GM18519 (cell line): ENCODE results near the gene HLA-DOA.

ENCODE experiments used
- ATAC-seq: cut with Tn5 transposase; IDR thresholded peaks from one replicate; pipeline ENCODE4 v1.9.1; 2021; ENCODE audit warnings: mild to moderate bottlenecking, moderate library complexity; ENCODE audit not compliant: unreplicated experiment, low FRiP score

HLA-DOA gene

DNA sequence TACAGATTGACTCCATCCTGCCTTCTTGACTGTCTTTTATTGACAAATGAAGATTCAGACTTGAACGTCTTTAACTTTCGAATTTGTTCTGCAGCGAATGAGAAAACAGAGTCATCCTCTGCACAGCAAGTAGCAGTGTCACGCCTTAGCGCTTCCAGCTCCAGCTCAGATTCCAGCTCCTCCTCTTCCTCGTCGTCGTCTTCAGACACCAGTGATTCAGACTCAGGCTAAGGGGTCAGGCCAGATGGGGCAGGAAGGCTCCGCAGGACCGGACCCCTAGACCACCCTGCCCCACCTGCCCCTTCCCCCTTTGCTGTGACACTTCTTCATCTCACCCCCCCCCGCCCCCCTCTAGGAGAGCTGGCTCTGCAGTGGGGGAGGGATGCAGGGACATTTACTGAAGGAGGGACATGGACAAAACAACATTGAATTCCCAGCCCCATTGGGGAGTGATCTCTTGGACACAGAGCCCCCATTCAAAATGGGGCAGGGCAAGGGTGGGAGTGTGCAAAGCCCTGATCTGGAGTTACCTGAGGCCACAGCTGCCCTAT is 28.8 kb downstream of the HLA-DOA start:
- ATAC-seq: no peak

DNA sequence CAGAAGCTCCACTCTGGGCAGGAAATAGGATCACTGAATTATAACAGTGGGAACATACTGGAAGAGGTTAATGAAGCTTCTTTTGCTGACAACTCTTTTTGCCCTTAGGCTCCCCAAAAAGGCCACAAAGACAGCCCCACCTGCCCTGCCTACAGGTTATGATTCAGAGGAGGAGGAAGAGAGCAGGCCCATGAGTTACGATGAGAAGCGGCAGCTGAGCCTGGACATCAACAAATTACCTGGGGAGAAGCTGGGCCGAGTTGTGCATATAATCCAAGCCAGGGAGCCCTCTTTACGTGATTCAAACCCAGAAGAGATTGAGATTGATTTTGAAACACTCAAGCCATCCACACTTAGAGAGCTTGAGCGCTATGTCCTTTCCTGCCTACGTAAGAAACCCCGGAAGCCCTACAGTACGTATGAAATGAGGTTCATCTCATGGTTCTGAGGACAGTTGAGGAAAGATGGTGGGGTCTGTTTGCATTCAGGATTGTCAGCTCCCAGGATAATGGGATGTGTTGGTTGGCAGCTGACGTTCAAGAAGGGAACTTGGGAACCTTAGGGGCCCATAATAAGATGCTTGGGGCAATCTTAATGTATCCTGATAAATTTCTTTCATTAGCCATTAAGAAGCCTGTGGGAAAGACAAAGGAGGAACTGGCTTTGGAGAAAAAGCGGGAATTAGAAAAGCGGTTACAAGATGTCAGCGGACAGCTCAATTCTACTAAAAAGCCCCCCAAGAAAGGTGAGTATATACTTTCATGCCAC is 29.5 kb downstream of the HLA-DOA start:
- ATAC-seq: no peak

DNA sequence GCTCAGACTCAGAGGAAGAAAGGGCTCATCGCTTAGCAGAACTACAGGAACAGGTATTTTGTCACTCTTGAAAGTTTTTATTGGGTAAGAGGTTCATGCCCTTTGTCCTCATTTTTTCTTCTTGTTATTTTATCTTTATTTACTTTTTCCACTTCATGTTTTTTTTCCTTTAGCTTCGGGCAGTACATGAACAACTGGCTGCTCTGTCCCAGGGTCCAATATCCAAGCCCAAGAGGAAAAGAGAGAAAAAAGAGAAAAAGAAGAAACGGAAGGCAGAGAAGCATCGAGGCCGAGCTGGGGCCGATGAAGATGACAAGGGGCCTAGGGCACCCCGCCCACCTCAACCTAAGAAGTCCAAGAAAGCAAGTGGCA is 31.5 kb downstream of the HLA-DOA start:
- no peak for ATAC-seq

DNA sequence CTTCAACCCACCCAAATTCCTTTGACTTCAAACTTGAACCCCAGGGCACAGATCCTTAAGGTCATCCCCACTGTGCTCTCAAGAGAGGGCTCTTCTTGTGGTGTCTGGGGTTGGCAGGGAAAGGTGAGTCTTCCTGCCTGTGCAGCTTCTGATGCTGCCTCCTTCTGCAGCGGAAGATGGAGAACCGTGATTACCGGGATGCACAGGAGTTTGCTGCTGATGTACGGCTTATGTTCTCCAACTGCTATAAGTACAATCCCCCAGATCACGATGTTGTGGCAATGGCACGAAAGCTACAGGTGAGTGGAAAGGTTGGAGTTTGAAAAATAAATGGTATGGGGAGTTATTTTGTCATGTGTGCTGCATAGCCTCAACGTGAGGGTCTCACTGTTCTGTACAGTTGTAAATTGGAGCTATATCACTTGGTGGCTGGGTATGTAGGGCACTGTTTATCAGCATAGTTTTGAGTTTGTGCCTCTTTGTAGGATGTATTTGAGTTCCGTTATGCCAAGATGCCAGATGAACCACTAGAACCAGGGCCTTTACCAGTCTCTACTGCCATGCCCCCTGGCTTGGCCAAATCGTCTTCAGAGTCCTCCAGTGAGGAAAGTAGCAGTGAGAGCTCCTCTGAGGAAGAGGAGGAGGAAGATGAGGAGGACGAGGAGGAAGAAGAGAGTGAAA is 32.0 kb downstream of the HLA-DOA start:
- no peak for ATAC-seq

DNA sequence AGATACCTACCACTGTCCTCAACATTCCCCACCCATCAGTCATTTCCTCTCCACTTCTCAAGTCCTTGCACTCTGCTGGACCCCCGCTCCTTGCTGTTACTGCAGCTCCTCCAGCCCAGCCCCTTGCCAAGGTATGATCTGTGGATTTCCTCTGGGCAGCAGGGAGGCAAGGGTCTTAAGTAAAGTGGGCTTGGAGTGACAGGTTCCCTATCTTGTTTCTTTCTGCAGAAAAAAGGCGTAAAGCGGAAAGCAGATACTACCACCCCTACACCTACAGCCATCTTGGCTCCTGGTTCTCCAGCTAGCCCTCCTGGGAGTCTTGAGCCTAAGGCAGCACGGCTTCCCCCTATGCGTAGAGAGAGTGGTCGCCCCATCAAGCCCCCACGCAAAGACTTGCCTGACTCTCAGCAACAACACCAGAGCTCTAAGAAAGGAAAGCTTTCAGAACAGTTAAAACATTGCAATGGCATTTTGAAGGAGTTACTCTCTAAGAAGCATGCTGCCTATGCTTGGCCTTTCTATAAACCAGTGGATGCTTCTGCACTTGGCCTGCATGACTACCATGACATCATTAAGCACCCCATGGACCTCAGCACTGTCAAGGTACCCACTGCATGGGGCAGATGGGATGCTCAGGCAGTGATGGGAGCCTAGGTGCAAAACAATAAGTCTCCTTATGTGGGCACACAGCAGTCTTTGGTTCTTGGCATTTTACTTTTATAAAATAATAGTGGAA is 32.9 kb downstream of the HLA-DOA start:
- ATAC-seq: no peak

DNA sequence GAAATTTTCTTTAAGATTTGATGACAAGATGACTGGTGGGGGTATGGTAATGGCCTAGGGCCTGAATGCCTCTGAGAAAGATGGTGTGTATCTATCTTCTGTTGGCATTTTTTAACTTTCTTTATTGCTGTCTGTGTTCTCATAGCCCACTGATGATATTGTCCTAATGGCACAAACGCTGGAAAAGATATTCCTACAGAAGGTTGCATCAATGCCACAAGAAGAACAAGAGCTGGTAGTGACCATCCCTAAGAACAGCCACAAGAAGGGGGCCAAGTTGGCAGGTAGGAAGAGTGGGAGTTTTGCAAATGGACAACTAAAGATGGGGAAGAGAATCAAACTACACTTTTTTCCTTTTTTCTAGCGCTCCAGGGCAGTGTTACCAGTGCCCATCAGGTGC is 33.5 kb downstream of the HLA-DOA start:
- ATAC-seq: no peak

DNA sequence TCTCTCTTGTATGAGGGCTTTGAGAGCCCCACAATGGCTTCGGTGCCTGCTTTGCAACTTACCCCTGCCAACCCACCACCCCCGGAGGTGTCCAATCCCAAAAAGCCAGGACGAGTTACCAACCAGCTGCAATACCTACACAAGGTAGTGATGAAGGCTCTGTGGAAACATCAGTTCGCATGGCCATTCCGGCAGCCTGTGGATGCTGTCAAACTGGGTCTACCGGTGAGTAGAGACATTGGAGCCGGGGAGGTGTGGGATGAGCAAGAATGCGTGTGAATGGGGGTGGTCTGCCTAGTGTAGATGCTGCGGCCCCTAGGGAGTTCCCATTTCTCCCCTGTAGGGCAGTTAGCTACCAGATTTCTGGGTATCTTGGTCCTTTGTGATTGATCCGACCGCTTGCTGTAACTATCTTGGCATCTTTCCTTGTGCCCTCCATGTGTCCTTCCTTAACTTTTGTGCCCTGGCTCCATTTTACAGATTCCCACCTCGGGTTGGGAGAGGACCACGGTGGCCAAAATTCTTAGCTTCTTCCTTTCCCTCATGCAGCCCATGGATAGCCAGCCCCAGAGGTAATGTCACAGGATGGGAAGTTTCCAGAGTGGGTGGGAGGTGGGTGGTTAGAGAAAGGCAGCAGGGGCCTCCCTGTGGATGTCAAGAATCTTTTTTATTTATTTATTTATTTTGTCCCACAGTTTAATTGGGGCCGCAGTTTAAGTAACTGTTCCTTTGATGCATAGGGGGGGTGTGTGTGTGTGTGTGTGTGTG is 34.7 kb downstream of the HLA-DOA start:
- ATAC-seq: no peak

DNA sequence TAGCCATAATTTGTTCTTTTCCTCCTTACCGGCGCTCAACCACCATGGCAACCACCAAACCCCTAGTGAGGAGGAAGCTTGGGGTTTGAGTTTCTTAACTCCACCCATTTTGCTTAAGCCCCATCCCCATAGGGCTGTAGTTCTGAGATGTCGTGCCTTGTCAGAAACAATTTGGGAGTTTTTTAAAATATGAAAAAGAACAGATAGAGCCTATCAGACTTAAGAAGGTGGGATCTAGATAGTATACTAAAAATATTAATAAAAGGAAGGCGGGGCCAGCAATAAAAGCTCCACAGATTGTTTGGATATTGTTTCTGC is 35.4 kb downstream of the HLA-DOA start:
- no peak for ATAC-seq

DNA sequence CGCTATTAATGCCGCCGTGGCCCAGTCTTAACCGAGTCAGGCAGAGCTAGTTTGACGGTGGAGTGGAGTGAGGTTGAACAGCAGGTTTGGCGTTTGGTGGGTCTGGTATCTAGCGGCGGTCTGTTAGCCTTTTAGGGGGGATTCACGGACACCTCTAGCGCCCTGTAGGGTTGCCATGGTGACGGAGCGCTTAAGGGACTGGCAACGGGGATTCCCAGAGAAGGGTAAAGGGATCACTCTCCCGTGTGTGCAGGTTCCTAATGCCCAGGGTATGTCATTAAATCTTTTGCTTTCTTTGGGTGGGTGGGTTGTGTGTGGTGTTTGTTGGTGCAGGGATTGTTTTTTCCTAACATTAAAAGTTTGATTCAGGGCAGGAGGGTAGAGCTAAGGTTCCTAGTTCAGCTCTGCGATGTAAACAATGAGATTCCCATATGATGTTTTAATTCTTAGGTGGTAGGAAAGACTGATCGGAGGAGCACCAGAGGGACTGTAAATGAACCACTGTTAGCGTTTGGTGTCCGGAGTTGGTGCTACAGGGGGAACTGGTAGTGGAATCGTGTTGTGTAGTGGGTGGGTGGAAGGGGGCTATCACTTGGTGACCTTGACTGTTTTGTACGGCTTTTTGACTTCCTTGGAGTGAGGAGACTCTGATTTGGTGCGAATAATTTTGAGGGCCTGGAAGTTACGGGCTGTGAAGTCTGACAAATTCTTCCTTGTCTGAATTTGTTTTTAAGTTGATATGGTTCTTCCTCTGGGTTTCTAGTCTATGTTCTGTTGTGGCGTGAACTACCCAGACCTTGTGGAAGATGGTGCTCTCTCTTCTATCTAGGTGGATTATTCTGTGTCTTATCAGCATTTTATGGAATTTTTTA is 36.0 kb downstream of the HLA-DOA start:
- no peak for ATAC-seq

DNA sequence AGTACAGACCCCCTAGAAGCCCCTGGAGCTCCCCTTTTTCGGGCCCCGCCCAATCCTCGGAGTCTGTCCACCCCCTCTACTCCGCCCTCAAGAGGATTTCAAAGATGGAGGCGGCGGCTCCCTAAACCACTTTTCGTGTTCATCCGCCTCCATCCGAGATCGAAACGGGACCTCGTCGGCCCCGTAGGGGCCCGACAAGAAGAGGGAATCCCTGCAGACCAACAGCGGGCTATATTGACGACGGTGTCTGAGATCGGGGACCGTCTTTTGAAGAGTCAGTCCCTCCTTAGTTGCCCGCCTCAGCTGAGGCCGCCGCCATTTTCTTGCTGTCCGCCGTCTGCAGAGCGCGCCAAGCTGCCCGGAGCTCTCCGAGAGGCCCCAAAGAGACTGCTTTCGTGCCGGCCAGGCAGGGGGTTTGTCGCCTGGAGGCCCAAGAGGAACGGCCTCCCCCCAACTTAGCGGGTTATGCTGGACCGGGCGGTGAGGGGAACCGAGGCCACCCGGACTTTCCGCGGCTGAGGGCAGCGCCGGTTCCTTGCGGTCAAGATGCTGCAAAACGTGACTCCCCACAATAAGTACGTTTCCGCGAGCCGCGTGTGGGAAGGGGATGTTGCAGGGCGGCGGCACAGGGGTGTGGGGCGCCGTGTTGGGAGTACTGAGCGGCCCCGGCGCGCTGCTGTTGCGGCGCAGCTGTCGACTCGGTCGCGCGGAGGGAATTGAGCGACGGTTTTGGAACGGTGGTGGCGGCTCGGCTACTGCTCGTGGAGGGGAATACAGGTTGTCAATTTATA is 36.8 kb downstream of the HLA-DOA start:
- no peak for ATAC-seq

DNA sequence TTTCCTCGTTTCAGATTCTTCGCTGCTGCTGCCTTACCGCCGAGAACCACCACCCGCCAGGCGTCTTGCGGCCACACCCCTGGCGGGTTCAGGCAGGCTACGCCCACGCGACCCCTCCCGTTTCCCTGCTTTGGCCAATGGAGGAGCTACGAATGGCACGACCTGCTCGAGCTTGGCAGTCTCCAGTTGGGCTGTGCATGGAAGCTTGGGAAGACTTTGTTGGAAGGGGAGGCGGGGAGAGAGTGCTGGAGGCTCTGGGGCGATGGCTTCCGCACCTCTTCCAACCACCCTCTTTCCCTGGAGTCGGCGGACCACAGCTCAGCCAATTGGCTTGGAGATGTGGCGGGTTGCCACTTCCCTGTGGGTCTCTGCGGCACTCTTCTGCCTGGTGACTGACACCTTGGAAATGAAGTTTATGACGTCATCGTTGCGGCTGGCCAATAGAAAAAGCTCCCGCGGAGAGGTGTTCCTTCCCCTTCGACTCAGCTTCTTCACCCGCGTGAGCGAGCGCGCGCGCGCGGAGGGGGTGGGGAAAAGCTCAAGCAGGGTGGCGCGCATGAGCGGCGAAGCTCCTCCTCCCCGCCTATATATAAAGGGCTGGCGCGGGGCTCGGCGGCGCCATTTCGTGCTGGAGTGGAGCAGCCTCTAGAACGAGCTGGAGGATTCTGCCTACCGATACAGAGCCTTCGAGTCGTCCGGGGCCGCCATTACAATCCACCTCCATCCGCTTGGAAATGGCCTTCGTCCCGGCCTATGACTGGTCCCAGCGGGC is 37.6 kb downstream of the HLA-DOA start:
- peak; percentile 34 for ATAC-seq

DNA sequence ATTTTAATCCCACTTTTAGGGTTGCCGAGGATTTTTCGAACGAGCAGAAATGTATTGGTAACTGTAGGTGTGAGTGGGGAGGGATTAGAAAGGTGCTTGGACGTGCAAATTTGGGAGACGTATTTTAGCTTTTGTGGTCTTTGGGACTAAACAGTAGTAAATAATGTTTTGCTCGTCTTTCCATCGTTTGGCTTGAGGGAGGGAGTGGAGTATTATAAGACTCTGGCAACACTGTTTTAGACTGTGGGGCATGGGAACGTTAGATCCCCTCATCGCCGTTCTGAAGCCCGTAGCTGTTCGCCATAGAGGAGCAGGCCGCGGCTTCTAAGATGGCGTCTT is 38.2 kb downstream of the HLA-DOA start:
- no peak for ATAC-seq

DNA sequence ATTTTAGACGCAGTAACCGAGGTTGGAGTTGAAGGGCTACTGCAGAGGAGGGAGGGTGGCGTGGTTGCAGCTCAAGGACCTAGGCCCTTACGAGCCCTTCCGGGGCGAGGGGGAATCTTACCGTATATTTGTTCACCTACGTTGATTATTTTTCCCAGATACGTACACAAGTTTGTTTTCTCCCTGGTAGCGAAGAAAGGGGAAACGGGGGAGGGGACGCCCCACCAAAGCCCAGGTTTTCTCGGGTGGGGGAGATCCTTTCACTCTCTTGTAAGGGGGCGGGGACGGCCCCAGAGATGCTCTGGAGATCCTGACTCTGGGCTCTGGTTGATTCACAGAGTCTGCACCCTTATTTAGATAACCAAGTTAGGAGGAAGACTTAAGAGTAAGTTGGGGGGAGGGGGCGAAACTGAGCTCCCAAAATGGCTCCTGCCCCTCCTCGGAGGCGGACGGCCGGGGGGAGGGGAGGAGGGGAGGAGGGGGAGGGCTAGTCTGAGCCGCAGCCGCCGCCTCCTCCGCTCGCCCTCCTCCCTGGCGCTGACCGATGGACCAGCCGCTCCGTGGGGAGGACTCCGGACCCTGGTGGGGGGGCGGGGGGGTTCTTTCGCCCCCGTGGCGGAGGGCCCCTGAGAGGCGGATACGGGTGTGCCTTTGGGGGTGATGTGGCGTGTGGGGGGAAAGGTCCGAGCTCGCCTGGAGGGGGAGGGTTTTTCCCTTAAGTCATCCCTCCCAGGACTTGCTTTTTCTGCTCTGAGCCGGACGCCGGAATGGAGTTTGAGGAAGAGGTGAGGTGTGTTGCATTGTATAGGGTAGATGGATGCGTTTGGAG is 38.8 kb downstream of the HLA-DOA start:
- no peak for ATAC-seq

DNA sequence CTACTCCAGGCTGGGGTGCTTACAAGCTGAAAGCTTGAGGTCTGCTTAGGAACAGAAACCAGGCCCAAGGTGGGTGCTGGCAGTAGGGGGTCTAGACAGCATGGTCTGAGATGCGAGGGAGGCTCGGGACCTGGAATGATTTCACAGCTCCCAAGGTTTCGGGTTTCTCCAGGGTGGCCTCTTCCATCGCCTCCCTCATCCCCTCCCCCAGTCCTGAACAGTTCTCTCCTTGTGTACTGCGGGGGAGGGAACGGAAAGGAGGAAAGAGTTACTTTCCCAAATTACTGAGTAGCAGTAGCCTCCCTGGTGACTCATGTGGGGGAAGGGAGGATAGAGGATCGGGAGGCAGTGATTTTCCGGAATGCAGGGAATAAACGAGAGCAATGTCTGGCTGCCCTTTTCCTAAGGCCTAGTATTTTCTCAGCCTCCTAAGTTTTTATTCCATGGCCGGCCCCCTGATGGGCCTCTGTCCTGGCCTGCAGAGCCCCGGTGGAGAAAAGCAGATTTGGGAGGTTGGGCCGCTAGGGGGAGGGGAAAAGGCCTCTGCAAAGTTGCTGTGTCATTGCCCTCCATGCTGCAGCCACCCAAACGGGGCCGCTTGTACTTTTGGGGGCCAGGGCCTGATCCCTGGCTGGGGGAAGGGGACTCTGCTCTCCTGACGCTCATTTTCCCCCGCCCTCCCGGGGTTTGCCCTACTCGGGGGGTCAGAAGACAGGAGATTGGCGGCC is 39.5 kb downstream of the HLA-DOA start:
- no peak for ATAC-seq

DNA sequence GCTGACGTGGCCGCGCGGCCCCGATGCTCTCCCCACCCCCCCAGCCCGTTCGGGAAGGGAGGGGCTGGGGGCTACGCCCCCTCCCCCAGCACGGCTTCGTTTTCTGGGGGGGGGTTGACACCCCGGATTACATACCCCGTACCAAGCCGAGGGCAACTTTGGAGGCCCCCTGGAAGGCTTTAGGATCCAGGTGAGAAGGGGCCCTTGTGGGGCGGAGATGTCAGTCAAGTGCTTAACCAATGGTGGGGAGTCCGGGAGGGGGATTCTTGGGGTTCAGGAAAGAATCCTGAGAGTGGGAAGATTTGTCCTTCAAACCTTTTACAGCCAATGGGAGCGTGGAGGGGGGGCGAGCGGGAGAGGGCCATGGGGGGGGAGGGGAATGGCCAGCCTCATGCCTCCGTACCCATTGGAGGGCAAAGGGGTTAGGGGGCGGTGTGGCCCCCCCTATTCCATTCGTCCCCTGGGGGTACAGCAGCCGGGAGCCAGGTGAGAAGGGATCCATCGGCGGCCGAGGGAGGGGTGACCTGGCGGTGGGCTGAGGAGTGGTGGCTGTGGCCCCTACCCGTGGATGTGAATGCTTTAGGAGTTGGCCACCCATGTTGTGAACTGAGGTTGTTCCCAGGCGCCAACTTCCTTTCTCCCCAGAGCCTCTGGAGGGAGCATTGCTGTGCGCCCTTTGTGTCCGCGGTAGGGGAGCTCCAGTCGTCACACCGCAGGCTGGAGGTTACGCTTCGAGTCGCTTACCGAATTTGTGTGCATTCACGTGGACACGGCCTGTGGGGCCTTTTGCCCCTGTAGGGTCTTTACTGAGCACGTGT is 40.3 kb downstream of the HLA-DOA start:
- ATAC-seq: no peak
